Effector memory CD4-positive, alpha-beta T cell (primary cell): Measurements from ENCODE around the gene FOSL1.

Source experiments
- DNase-seq, 3 donors: peaks; one replicate each; pipeline ENCODE4 v3.0.0-alpha.2; 2020
- H3K27ac ChIP-seq: 2 replicates; pipeline ENCODE4 v1.7.0; 2013; ENCODE audit warnings: mild to moderate bottlenecking, low read length, moderate library complexity; ENCODE audit not compliant: insufficient read depth, poor library complexity, severe bottlenecking
- H3K27me3 ChIP-seq: replicated peaks from 2 replicates; pipeline ENCODE4 v1.7.0; 2013; ENCODE audit warnings: mild to moderate bottlenecking, low read length; ENCODE audit not compliant: insufficient read depth, control insufficient read depth, poor library complexity, severe bottlenecking
- H3K36me3 ChIP-seq: 2 replicates; pipeline ENCODE4 v1.7.0; 2013; ENCODE audit warnings: mild to moderate bottlenecking, low read length, moderate library complexity; ENCODE audit not compliant: control insufficient read depth, insufficient read depth
- H3K4me1 ChIP-seq: 2 replicates; pipeline ENCODE4 v1.7.0; 2013; ENCODE audit warnings: low read length, mild to moderate bottlenecking; ENCODE audit not compliant: control insufficient read depth, insufficient read depth, poor library complexity, severe bottlenecking
- H3K4me3 ChIP-seq: 2 replicates; pipeline ENCODE4 v1.7.0; 2013; ENCODE audit warnings: low read length, low read depth, mild to moderate bottlenecking; ENCODE audit not compliant: insufficient read depth, poor library complexity, severe bottlenecking
- H3K9me3 ChIP-seq: 2 replicates; pipeline ENCODE4 v1.7.0; 2013; ENCODE audit warnings: mild to moderate bottlenecking, low read length, moderate library complexity; ENCODE audit not compliant: control insufficient read depth

The FOSL1 gene

DNA sequence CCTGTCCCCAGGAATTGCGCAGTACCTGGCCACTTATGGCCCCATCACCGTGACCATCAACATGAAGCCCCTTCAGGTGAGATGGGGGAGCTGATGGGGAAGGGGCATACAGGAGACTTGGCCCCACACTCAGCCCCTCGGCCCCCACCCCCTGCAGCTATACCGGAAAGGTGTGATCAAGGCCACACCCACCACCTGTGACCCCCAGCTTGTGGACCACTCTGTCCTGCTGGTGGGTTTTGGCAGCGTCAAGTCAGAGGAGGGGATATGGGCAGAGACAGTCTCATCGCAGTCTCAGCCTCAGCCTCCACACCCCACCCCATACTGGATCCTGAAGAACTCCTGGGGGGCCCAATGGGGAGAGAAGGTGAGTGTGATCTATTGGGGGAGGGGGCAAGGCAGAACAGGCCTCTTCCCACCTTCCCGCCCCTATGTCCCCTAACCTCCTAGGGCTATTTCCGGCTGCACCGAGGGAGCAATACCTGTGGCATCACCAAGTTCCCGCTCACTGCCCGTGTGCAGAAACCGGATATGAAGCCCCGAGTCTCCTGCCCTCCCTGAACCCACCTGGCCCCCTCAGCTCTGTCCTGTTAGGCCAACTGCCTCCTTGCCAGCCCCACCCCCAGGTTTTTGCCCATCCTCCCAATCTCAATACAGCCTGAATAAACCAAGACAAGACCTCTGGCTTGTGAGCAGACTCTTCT is 17.0 kb downstream of the FOSL1 start:
- DNase-seq = no peak
- peaks cover 27% of the 10 kb centered on the region for H3K36me3 ChIP-seq
- no peak overlapping the region for H3K27ac ChIP-seq
- peaks cover 37% of the 10 kb centered on the region for H3K4me1 ChIP-seq
- H3K9me3 ChIP-seq = no peaks in the 10 kb centered on the region
- H3K4me3 ChIP-seq = no peak overlapping the region
- H3K27me3 ChIP-seq = no peaks in the 10 kb centered on the region

DNA sequence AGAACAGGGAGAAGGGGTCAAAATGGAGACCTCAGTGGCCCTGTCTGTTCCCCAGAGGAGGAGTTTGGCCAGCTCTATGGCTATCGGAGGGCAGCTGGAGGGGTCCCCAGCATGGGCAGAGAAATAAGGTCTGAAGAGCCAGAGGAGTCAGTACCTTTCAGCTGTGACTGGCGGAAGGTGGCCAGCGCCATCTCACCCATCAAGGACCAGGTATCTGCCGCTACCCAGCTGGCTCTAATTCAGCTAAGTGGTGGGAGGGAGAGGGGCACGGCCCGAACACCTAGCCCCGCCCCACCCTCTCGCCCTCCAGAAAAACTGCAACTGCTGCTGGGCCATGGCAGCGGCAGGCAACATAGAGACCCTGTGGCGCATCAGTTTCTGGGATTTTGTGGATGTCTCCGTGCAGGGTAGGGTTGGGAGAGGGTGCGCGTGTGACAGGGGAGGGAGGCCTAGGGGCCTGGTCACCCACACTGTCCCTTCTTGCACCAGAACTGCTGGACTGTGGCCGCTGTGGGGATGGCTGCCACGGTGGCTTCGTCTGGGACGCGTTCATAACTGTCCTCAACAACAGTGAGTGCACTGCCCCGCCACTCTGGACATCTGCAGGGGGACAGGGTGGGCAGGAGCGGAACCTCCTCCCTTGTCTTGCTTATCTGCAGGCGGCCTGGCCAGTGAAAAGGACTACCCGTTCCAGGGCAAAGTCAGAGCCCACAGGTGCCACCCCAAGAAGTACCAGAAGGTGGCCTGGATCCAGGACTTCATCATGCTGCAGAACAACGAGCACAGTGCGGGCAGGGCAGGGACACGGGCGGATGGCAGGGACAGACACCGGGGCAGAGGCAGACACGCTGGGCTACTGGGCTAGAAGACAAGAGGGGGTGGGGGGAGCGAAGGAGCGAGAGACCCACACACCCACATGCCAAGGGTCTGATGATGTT is 17.8 kb downstream of the FOSL1 start:
- Histone ChIP-seq H3K4me1 (peaks cover 31% of the 10 kb centered on the region), H3K9me3 (no peaks in the 10 kb centered on the region), H3K27me3 (no peaks in the 10 kb centered on the region), H3K36me3 (peaks cover 27% of the 10 kb centered on the region), H3K27ac (no peak overlapping the region), H3K4me3 (no peak overlapping the region)
- no peak for DNase-seq

- no peak for DNase-seq
- H3K27me3 ChIP-seq = no peaks in the 10 kb centered on the region
- H3K4me3 ChIP-seq = no peak overlapping the region
- H3K36me3 ChIP-seq = peaks cover 27% of the 10 kb centered on the region
- H3K4me1 ChIP-seq = peaks cover 31% of the 10 kb centered on the region
- H3K9me3 ChIP-seq = no peaks in the 10 kb centered on the region
- peak overlapping the region; percentile 9 for H3K27ac ChIP-seq
Measured at GRCh38 chr11:65880844-65881421, 19.3 kb downstream of the FOSL1 start.

DNA sequence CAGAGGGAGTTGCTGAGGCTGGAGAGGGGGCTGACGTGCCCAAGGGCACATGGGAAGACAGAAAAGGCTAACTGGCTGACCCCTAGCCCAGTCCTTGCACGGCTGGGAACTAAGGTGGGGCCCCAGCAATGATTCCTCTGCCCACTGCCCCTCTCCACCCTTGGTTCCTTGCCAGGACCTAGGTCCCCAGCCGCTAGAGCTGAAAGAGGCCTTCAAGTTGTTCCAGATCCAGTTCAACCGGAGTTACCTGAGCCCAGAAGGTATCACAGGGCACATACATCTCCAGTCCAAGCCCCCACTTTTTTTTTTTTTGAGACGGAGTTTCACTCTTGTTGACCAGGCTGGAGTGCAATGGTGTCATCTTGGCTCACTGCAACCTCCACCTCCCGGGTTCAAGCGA is 20.2 kb downstream of the FOSL1 start:
- no peak for DNase-seq
- H3K27ac ChIP-seq = peak overlapping the region; percentile 46
- H3K36me3 ChIP-seq = peaks cover 20% of the 10 kb centered on the region
- no peak overlapping the region for H3K4me3 ChIP-seq
- no peaks in the 10 kb centered on the region for H3K9me3 ChIP-seq
- H3K4me1 ChIP-seq = peaks cover 31% of the 10 kb centered on the region
- no peaks in the 10 kb centered on the region for H3K27me3 ChIP-seq

GRCh38 chr11:65879617-65880016 is 20.6 kb downstream of the FOSL1 start, which contains the start of gene CTSW:
Gene CTSW, plus strand, starts transcription at chr11:65879837. Its CDS starts 18 bp downstream, at chr11:65879855.
- Histone ChIP-seq H3K4me3 (no peak within 1 kb of the TSS), H3K9me3 (no peaks in the 10 kb centered on the region), H3K4me1 (peaks cover 26% of the 10 kb centered on the region), H3K36me3 (peaks cover 19% of the 10 kb centered on the region), H3K27me3 (no peaks in the 10 kb centered on the region), H3K27ac (peak within 1 kb of the TSS; percentile 46)
- DNase-seq = no peak

GRCh38 chr11:65873318-65874156 is 26.7 kb downstream of the FOSL1 start:
- Histone ChIP-seq H3K9me3 (no peaks in the 10 kb centered on the region), H3K36me3 (no peaks in the 10 kb centered on the region), H3K4me1 (peaks cover 6% of the 10 kb centered on the region), H3K27ac (peak overlapping the region; percentile 80), H3K27me3 (no peaks in the 10 kb centered on the region), H3K4me3 (peak overlapping the region; percentile 57)
- DNase-seq = peak; percentile 94 to 97 (median 95)

GRCh38 chr11:65872586-65873317 is 27.4 kb downstream of the FOSL1 start, which contains the start of gene EFEMP2:
Gene EFEMP2, minus strand, starts transcription at chr11:65872800. Its CDS starts 446 bp downstream, at chr11:65872354.
- DNase-seq = no peak
- H3K9me3 ChIP-seq = no peaks in the 10 kb centered on the region
- H3K4me1 ChIP-seq = peaks cover 6% of the 10 kb centered on the region
- no peaks in the 10 kb centered on the region for H3K27me3 ChIP-seq
- H3K36me3 ChIP-seq = no peaks in the 10 kb centered on the region
- peak within 1 kb of the TSS; percentile 80 for H3K27ac ChIP-seq
- H3K4me3 ChIP-seq = peak within 1 kb of the TSS; percentile 57

DNA sequence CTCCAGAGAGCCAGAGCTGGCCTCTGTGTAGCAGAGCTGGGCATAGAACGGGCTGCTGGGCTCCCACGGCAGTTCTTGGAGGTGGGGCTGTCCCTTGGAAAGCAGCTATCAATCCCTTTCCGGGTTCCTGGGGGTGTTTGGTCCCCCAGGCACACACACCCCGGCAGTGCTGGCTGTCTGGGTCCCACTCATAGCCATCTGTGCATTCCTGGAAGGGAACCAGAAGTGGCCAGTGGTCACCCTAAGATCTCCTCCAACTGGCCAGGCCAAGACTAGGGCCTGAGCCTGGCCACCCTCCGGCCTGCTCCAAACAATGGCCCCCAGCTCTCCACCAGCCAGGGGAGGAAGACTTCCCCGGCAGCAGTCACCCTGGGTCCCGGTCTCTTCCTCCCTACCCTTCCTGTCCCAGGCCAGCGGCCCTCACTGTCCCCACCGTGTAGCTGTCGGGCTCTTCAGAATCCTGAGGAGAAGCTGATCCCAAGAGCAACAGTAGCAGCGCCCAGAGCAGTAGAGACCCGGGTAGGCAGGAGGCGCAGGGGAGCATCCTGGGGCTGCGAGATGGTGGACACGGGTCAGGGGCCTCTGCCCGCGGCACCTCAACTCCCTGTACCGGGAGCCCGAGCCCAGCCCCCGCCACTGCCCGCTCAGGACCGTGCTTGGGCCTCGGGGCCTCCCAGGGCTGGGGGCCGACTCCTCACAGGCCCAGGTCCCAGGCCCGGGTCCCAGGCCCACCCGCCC is 28.2 kb downstream of the FOSL1 start:
- H3K4me1 ChIP-seq = peaks cover 6% of the 10 kb centered on the region
- H3K36me3 ChIP-seq = peaks cover 4% of the 10 kb centered on the region
- no peaks in the 10 kb centered on the region for H3K27me3 ChIP-seq
- H3K9me3 ChIP-seq = no peaks in the 10 kb centered on the region
- no peak for DNase-seq
- H3K4me3 ChIP-seq = no peak overlapping the region
- H3K27ac ChIP-seq = no peak overlapping the region
